Endothelial cell of umbilical vein (primary cell): ENCODE measurements around the gene GAST. TPM values are rescaled to one million over a fixed set of nuclear protein-coding genes. Genes with fewer than 3 reads are reported as not detected.

ENCODE experiments used
- BruUV-seq: library from RNA; stranded (reverse); fragments of 400-500 nt; replicated peaks from 2 replicates; lab custom pipeline; 2021; lab: Mats Ljungman, UMichigan
- CTCF ChIA-PET: fragments of 300-600, 350-600 bp; sonication (Branson Sonifier 250); formaldehyde crosslinking; loops from one replicate; lab custom pipeline; 2021; ENCODE audit warnings: antibody characterized with exemption, inconsistent platforms; lab: Charles Lee
- POLR2A ChIA-PET: fragments of 300-600, 350-600 bp; sonication (Branson Sonifier 250); formaldehyde crosslinking; loops from one replicate; lab custom pipeline; 2021; ENCODE audit warnings: antibody characterized with exemption, inconsistent platforms; lab: Charles Lee
- DNase-seq: peaks from one replicate; pipeline ENCODE4 v3.0.0-alpha.2; 2011; ENCODE audit warnings: low read depth, low spot score
- FAIRE-seq: peaks from 2 replicates; lab custom pipeline; 2011; peaks lifted over from hg19 to GRCh38; lab: Jason Lieb, UNC
- H2AFZ ChIP-seq: 2 replicates; pipeline ENCODE4 v1.6.0; 2012; ENCODE audit warnings: low read depth, low read length, control low read depth, inconsistent platforms
- H3K27ac ChIP-seq: 2 replicates; pipeline ENCODE4 v1.5.1; 2011; ENCODE audit warnings: low read depth, mild to moderate bottlenecking, control low read depth, low read length, moderate library complexity; ENCODE audit not compliant: insufficient read depth
- H3K27me3 ChIP-seq, 2 experiments: 2 replicates each; pipeline versions ENCODE4 v1.6.0 to v1.6.1; 2011; ENCODE audit warnings: low read length in 2 of 2, mixed read lengths in 1 of 2; ENCODE audit not compliant: control insufficient read depth in 2 of 2, insufficient read depth in 2 of 2
- H3K36me3 ChIP-seq, 2 experiments: 2 replicates in 1 of 2; 3 replicates in 1 of 2; pipeline ENCODE4 v1.5.1; 2011; ENCODE audit warnings: low read length in 2 of 2, mild to moderate bottlenecking in 1 of 2, moderate library complexity in 1 of 2; ENCODE audit not compliant: control insufficient read depth in 2 of 2, insufficient read depth in 2 of 2; ENCODE audit errors: extremely low read depth in 1 of 2
- H3K4me1 ChIP-seq: 3 replicates; pipeline ENCODE4 v1.5.1; 2011; ENCODE audit warnings: mild to moderate bottlenecking, low read length; ENCODE audit not compliant: control insufficient read depth, insufficient read depth; ENCODE audit errors: extremely low read depth
- H3K4me2 ChIP-seq: 2 replicates; pipeline ENCODE4 v1.6.1; 2011; ENCODE audit warnings: low read length, control low read depth, mixed read lengths; ENCODE audit not compliant: insufficient read depth
- H3K4me3 ChIP-seq, 3 experiments: fragments of 200-600 bp in 1 of 3; sonication (generic), shearing (Covaris generic) in 1 of 3; replicated peaks in 1 of 3; 2 replicates each; pipeline ENCODE4 v1.5.1; 2011 to 2016; ENCODE audit warnings: control low read depth in 3 of 3, low read length in 3 of 3, mild to moderate bottlenecking in 2 of 3, inconsistent platforms in 1 of 3, low read depth in 1 of 3, moderate library complexity in 1 of 3; ENCODE audit not compliant: insufficient read depth in 1 of 3
- H3K79me2 ChIP-seq: 2 replicates; pipeline ENCODE4 v1.6.0; 2012; ENCODE audit warnings: low read length, inconsistent platforms; ENCODE audit not compliant: control insufficient read depth, insufficient read depth
- H3K9ac ChIP-seq: replicated peaks from 2 replicates; pipeline ENCODE3; 2011; ENCODE audit warnings: low read length, control low read depth; ENCODE audit not compliant: insufficient read depth; ENCODE audit errors: extremely low read depth
- H3K9me1 ChIP-seq: replicated peaks from 3 replicates; pipeline ENCODE4 v1.6.0; 2011; ENCODE audit warnings: mild to moderate bottlenecking, low read length; ENCODE audit not compliant: control insufficient read depth, insufficient read depth; ENCODE audit errors: extremely low read depth
- H3K9me3 ChIP-seq: replicated peaks from 2 replicates; pipeline ENCODE4 v1.5.1; 2012; ENCODE audit warnings: low read length, inconsistent platforms; ENCODE audit not compliant: control insufficient read depth, insufficient read depth
- H4K20me1 ChIP-seq: replicated peaks from 2 replicates; pipeline ENCODE3; 2011; ENCODE audit warnings: mild to moderate bottlenecking, low read length; ENCODE audit not compliant: control insufficient read depth, insufficient read depth; ENCODE audit errors: extremely low read depth
- EZH2 ChIP-seq: IDR thresholded peaks from 2 replicates; pipeline ENCODE4 v1.6.1; 2012; ENCODE audit warnings: borderline replicate concordance, low read depth, mild to moderate bottlenecking, moderate library complexity, low read length, inconsistent platforms; ENCODE audit not compliant: severe bottlenecking
- FOS ChIP-seq: IDR thresholded peaks from 2 replicates; pipeline ENCODE4 v1.6.1; 2011; ENCODE audit warnings: mild to moderate bottlenecking, low read length, moderate library complexity, borderline replicate concordance; ENCODE audit not compliant: insufficient read depth
- GATA2 ChIP-seq: IDR thresholded peaks from 2 replicates; pipeline ENCODE4 v1.7.0; 2011; ENCODE audit warnings: low read depth, mild to moderate bottlenecking, moderate library complexity, mixed read lengths, low read length; ENCODE audit not compliant: insufficient read length, insufficient read depth
- JUN ChIP-seq: IDR thresholded peaks from 2 replicates; pipeline ENCODE4 v1.6.1; 2011; ENCODE audit warnings: borderline replicate concordance, low read depth; ENCODE audit not compliant: insufficient read length, insufficient read depth
- MYC ChIP-seq: IDR thresholded peaks from one replicate; pipeline ENCODE4 v1.6.1; 2011; ENCODE audit warnings: mild to moderate bottlenecking, low read depth, low read length
- POLR2A ChIP-seq: IDR thresholded peaks from 2 replicates; pipeline ENCODE4 v1.6.1; 2012; ENCODE audit warnings: low read depth, mild to moderate bottlenecking, control low read depth, low read length
- POLR2AphosphoS5 ChIP-seq: IDR thresholded peaks from 2 replicates; pipeline ENCODE4 v1.6.1; 2012; ENCODE audit warnings: low read depth, mild to moderate bottlenecking, control low read depth, low read length, moderate library complexity; ENCODE audit not compliant: insufficient read depth
- dilution Hi-C: fragments of 300-500 bp; cut with MboI; formaldehyde crosslinking; loops from one replicate; pipeline ENCODE4 v1.15.0; 2019; ENCODE audit warnings: low sequenced_read_pairs; ENCODE audit not compliant: extremely low pct_ligation_motif_present
- intact Hi-C: fragments of 100-400 bp; cut with micrococcal nuclease; formaldehyde crosslinking; loops from one replicate; pipeline ENCODE4 v1.10.0; 2022
- polyA plus RNA-seq, 4 experiments: library from polyadenylated mRNA; depleted of rRNA in 3 of 4; stranded (reverse) in 3 of 4; unstranded in 1 of 4; fragments of >200 nt; gene quantifications; 2 replicates each; pipeline versions ENCODE4 v1.2.1 to v1.2.3, GENCODE V29; 2011 to 2012; ENCODE audit warnings: missing spikeins in 1 of 4
- total RNA-seq: library from RNA; stranded (reverse); gene quantifications from 2 replicates; pipeline ENCODE4 v1.2.3, GENCODE V29; 2021
- TF ChIP-seq, protein P1 (sequence below): IDR thresholded peaks from 2 replicates; pipeline ENCODE4 v1.6.1; 2011; ENCODE audit not compliant: insufficient read depth, insufficient read length
- TF ChIP-seq, protein P2 (sequence below), 2 donors: IDR thresholded peaks; 1 replicate in 1 of 2; 2 replicates in 1 of 2; pipeline ENCODE4 v1.5.1; 2011; ENCODE audit warnings: low read length in 2 of 2, mild to moderate bottlenecking in 2 of 2, moderate library complexity in 2 of 2, control low read depth in 1 of 2, inconsistent platforms in 1 of 2, low read depth in 1 of 2; ENCODE audit not compliant: insufficient read depth in 1 of 2; ENCODE audit errors: extremely low read depth in 1 of 2

Gene GAST
- total and polyA plus RNA-seq, 2 donors (not counting 3 experiments of a cell fraction or from before 2014, with no cell fraction given), result not detected

DNA sequence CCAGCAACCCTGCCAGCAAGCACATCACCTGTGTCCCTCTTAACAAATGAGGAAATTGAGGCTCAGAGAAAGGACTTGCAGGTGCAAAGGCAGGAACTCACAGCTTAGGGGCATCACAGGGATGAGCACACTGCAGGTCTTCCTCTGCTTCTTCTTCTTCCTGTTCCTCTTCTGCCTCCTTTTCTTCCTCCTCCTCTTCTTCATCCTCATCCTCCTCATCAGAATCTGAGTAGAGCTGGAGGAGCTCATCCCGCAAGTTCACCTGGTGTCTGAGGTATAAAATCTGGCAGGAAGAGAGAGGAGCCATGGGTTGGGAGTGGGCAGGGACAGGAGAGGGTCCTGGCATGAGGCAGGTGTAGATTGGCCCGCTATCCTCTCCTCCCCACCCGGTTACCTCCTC, 19.7 kb downstream of the GAST start:
- BruUV-seq, result no TSS peak
- Histone ChIP-seq H3K9me3 (no peaks in the 10 kb centered on the region), H3K9me1 (no peaks in the 10 kb centered on the region), H2AFZ (no peak overlapping the region), H3K27ac (no peak overlapping the region), H3K9ac (no peak overlapping the region), H3K79me2 (no peaks in the 10 kb centered on the region), H4K20me1 (no peaks in the 10 kb centered on the region), H3K4me3 (no peak overlapping the region), H3K27me3 (peaks cover 40 to 44% of the 10 kb centered on the region in 2 experiments), H3K4me1 (peaks cover 2% of the 10 kb centered on the region), H3K36me3 (no peaks in the 10 kb centered on the region), H3K4me2 (no peak overlapping the region)
- dilution Hi-C loops (no loop called here), intact Hi-C loops (no loop called here)
- ChIA-PET POLR2A (no interaction called here), CTCF (interaction anchor here (0.6 to 2.1 kb wide), 5 partner anchors 9 to 69 kb away, joined by 3 to 10 read pairs (median 3); no protein-coding TSS in a partner anchor)
- FAIRE-seq (no peak), DNase-seq (no peak)
- TF ChIP-seq JUN (no peak), POLR2A (no peak)

DNA sequence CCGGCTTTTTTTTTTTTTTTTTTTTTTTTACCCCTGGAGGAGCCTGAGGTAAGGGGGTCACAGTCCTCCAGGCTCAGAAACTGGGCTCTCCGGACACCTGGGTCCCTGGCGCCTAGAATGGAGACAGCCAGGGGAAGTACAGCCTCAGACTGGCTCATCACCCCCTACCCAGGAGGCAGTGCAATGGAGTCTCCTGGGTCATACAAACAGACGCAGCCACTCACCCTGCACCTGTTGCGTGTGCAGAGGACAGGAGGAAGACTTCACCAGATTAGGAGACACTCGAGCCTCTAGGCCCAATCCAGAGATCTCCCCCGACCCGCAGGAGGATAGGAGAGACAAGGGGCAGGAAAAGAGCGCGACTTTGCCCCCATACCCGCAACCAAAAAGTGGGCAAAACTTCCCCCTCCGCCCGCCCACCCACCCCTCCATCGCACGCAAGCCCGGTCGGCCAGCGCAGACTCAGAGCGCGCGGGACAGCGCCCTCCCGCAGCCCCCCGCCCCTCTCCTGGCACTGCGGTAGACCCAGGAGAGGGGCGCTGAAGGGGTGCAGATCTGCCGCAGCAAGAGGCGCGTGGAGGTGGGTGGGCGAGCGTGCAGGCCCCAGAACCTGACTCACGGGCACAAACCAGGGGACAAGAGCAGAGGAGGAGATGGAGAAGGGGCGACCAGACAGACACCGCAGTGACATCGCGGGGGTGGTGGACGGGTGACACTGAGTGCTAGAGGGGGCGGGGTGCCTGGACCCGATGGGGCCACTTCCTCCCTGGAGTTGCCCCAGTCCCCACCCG, 21.4 kb downstream of the GAST start:
- no peak for FAIRE-seq
- no peak overlapping the region for H2AFZ ChIP-seq
- no peaks in the 10 kb centered on the region for H3K9me3 ChIP-seq
- H3K4me3 ChIP-seq, result no peak overlapping the region
- H3K27me3 ChIP-seq, result peaks cover 44 to 45% of the 10 kb centered on the region in 2 experiments
- intact Hi-C loops (no loop called here), dilution Hi-C loops (no loop called here)
- DNase-seq, result no peak
- no peaks in the 10 kb centered on the region for H4K20me1 ChIP-seq
- peaks cover 2% of the 10 kb centered on the region for H3K4me1 ChIP-seq
- H3K4me2 ChIP-seq, result no peak overlapping the region
- no peak for TF ChIP-seq EZH2
- no peak for TF ChIP-seq FOS
- TF ChIP-seq POLR2A, result no peak
- TF ChIP-seq, protein P1, sequence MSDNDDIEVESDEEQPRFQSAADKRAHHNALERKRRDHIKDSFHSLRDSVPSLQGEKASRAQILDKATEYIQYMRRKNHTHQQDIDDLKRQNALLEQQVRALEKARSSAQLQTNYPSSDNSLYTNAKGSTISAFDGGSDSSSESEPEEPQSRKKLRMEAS, result no peak
- TF ChIP-seq MYC, result no peak
- no peak for TF ChIP-seq JUN
- TF ChIP-seq POLR2AphosphoS5, result no peak
- TF ChIP-seq GATA2, result no peak
- TF ChIP-seq, protein P2, sequence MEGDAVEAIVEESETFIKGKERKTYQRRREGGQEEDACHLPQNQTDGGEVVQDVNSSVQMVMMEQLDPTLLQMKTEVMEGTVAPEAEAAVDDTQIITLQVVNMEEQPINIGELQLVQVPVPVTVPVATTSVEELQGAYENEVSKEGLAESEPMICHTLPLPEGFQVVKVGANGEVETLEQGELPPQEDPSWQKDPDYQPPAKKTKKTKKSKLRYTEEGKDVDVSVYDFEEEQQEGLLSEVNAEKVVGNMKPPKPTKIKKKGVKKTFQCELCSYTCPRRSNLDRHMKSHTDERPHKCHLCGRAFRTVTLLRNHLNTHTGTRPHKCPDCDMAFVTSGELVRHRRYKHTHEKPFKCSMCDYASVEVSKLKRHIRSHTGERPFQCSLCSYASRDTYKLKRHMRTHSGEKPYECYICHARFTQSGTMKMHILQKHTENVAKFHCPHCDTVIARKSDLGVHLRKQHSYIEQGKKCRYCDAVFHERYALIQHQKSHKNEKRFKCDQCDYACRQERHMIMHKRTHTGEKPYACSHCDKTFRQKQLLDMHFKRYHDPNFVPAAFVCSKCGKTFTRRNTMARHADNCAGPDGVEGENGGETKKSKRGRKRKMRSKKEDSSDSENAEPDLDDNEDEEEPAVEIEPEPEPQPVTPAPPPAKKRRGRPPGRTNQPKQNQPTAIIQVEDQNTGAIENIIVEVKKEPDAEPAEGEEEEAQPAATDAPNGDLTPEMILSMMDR (IDR thresholded peaks at IDR 0.05; ENCODE audit: extremely low read depth in 1 of 2, insufficient read depth in 1 of 2, low read depth in 1 of 2, low read length in 2 of 2), result no peak
- H3K36me3 ChIP-seq, result no peaks in the 10 kb centered on the region
- no TSS peak for BruUV-seq
- no peak overlapping the region for H3K27ac ChIP-seq
- no peaks in the 10 kb centered on the region for H3K79me2 ChIP-seq
- ChIA-PET POLR2A (interaction anchor here (0.7 kb wide), 1 partner anchor 53 kb away, joined by 3 read pairs; the partner anchor contains the start of gene JUP), CTCF (interaction anchor here (0.8 to 2.1 kb wide), 4 partner anchors 37 to 68 kb away, joined by 3 to 10 read pairs (median 3); partner anchors contain the start of gene JUP)
- no peak overlapping the region for H3K9ac ChIP-seq
- H3K9me1 ChIP-seq, result no peaks in the 10 kb centered on the region
